ENCODE data around the gene B4GALT1. TPM values are rescaled to one million over a fixed set of nuclear protein-coding genes. Genes with fewer than 3 reads are reported as not detected.

The B4GALT1 gene
- total RNA-seq, 1 donor = 41.0 TPM

DNA sequence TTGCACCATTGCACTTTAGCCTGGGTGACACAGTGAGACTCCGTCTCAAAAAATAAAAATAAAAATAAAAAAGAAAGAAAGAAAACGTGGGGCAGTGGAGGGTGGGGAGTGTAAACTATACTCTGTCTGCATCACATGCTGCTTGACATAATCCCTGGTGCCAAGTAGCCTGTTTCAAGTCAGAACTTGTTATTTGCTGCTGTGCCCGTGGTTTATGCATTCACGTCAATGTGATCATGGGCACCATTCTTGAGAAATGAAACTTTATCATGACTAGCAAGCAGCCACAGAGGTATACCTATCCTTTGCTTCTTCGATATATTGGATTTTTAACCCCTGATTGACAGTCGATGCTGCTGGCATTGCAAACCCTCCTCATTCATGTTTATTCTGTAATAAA, 86.6 kb downstream of the B4GALT1 start:
- H3K4me3 ChIP-seq (ENCODE audit: low read depth, low read length) = no peak overlapping the region
- no peak for DNase-seq (ENCODE audit: low read depth)
- TF ChIP-seq, protein P1, sequence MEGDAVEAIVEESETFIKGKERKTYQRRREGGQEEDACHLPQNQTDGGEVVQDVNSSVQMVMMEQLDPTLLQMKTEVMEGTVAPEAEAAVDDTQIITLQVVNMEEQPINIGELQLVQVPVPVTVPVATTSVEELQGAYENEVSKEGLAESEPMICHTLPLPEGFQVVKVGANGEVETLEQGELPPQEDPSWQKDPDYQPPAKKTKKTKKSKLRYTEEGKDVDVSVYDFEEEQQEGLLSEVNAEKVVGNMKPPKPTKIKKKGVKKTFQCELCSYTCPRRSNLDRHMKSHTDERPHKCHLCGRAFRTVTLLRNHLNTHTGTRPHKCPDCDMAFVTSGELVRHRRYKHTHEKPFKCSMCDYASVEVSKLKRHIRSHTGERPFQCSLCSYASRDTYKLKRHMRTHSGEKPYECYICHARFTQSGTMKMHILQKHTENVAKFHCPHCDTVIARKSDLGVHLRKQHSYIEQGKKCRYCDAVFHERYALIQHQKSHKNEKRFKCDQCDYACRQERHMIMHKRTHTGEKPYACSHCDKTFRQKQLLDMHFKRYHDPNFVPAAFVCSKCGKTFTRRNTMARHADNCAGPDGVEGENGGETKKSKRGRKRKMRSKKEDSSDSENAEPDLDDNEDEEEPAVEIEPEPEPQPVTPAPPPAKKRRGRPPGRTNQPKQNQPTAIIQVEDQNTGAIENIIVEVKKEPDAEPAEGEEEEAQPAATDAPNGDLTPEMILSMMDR (IDR thresholded peaks at IDR 0.05; ENCODE audit: insufficient read depth, low read length) = no peak

DNA sequence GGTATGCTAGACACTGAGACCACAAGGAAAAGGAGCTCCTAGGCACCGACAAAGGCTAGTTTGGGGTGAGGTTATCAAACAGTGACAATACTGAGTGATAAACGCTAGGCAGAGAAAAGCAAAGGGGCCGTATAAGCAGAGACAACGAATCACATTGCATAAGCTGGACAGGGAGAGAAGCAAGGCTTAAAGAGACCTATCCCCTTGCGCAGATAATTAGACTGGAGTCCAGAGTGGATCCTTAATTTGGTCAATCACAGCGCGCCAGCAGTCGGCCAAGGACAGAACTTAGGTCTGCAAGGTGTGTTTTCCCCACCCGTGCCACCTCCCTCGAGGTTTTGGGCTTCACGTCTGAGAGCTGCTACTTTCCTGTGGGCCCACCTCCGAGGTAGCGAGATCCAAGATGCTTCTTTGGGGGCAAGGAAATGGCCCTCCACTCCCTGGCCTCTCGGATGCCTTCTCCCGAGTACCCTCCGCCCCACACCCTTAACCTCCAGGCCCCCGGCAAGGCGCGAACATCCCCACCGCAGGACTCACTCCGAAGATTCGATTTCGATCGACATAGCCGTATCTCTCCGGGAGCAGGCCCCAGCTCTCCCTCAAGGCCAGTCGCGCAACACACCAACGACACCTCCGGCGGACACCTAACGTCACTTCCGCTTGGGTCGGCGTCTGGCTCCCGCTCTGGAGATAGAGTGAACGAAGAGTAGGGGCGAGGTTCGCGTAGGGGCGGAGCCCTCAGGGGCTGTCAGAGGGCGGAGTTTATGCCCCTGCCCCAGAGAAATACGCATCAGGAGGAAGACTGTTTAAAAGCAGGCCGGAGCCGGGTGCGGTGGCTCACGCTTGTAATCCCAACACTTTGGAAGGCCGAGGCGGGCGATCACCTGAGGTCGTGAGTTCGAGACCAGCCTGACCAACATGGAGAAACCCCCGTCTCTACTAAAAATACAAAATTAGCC, 90.8 kb downstream of the B4GALT1 start, which contains the start of gene SMU1:
Gene SMU1, minus strand, starts transcription at position 629 of the 959 bp plus-strand sequence. Its CDS starts 66 bp downstream, at position 563.
- peak; percentile 97 for DNase-seq (ENCODE audit: low read depth)
- TF ChIP-seq, protein P1 (IDR thresholded peaks at IDR 0.05; ENCODE audit: insufficient read depth, low read length) = no peak
- H3K4me3 ChIP-seq (ENCODE audit: low read depth, low read length) = peak within 1 kb of the TSS; percentile 94

DNA sequence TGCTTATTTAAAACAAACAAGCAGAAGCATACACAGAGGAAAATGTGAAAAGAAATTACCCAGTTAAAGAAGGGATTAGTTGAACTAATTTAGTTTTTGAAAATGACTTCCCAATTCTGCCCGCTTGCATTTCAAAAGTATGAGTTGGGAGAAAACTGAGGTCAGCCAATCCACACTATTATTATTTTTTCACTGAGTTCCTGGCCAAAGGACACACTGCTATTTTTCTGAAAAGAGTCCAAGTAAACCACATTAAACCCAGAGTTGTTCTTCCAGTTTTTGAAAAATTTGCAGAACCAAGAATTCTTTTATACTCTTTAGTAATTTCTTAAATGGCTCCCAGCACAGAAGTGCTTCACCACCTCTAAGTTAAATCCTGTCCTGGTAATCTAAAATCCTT, 98.1 kb downstream of the B4GALT1 start:
- H3K4me3 ChIP-seq (ENCODE audit: low read depth, low read length) = no peak overlapping the region
- TF ChIP-seq, protein P1 (IDR thresholded peaks at IDR 0.05; ENCODE audit: insufficient read depth, low read length) = no peak
- DNase-seq (ENCODE audit: low read depth) = peak; percentile 13

DNA sequence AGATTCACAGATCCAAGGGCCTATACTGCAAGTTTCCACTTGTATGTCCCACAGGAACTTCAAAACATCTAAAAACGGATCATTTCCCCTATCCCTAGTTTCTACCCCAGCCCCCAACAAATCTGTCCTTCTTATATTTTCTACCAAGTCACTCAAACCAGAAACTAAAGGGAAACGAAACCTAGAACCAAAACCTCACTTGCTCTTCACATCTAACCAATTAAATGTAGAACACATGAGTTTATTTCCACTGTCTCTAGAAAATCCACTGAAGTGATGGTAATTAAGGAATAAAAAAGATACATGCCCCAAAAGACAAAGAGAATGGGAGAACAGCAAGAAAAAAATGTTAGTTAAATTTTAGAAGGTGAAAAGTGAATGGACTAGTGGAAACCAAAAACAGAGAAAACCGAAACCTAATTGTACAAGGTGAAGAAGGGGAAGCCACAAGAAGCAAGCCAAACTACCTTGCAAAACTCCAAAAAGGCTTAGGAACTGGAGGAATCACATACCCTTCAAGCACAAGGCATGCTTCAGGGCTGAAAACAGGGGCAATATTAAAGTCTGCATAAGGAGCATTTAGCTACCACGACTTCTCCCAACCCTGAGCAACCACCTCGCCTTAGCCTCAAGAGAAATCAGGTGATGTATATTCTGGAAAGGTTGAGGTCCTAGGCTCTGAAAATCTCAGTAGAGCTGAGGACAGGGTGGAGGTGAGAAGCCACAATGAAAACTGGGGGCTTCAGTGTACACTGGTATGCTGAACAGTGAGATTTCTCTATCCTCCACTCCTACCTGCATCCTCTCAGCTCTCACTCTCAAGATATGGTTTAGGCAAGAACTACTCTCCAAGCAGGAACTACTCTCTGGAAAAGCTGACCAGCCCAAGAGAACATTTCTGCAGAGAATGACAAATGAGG, 101.7 kb downstream of the B4GALT1 start:
- no peak overlapping the region for H3K4me3 ChIP-seq (ENCODE audit: low read depth, low read length)
- TF ChIP-seq, protein P1 (IDR thresholded peaks at IDR 0.05; ENCODE audit: insufficient read depth, low read length) = no peak
- no peak for DNase-seq (ENCODE audit: low read depth)

Small RNA genes within 50 kb of the gene (small RNA-seq; reads per million reads assigned to genes)
- not detected for gene RNU4ATAC15P

Other genes starting within 250 kb of the B4GALT1 start
- gene APTX, start 165.7 kb downstream of the B4GALT1 start, total RNA-seq (ENCODE audit: low replicate concordance) = 30.5 and 34.1 TPM in 2 replicates
- 104 and 142 TPM in 2 replicates for gene DNAJA1, start 142.1 kb downstream of the B4GALT1 start, total RNA-seq (ENCODE audit: low replicate concordance)
- gene SMU1, start 90.7 kb downstream of the B4GALT1 start, total RNA-seq (ENCODE audit: low replicate concordance) = 22.4 and 29.4 TPM in 2 replicates
- gene SPINK4, start 72.8 kb upstream of the B4GALT1 start, total RNA-seq (ENCODE audit: low replicate concordance) = not detected in 2 replicates
- 54.1 and 180 TPM in 2 replicates for gene BAG1, start 97.4 kb upstream of the B4GALT1 start, total RNA-seq (ENCODE audit: low replicate concordance)
- 79.0 and 87.4 TPM in 2 replicates for gene CHMP5, start 97.7 kb upstream of the B4GALT1 start, total RNA-seq (ENCODE audit: low replicate concordance)
- gene NFX1, start 123.2 kb upstream of the B4GALT1 start, total RNA-seq (ENCODE audit: low replicate concordance) = 27.5 and 37.2 TPM in 2 replicates
- 0.09 TPM in 1 of 2 replicates, not detected in the other for gene AQP7, start 235.2 kb upstream of the B4GALT1 start, total RNA-seq (ENCODE audit: low replicate concordance)